Vagina (tissue), 2 donors: ENCODE measurements around the gene PTPN1. TPM values are rescaled to one million over a fixed set of nuclear protein-coding genes. Genes with fewer than 3 reads are reported as not detected.

Source experiments
- DNase-seq, 2 donors: peaks; one replicate each; pipeline ENCODE4 v3.0.0-alpha.2; 2017; ENCODE audit errors: extremely low spot score in 2 of 2
- H3K27ac ChIP-seq: fragments of 200-600 bp; sonication (generic); one replicate; pipeline ENCODE4 v1.5.1; 2019
- H3K27me3 ChIP-seq: fragments of 200-600 bp; sonication (generic); one replicate; pipeline ENCODE4 v1.5.1; 2019
- H3K36me3 ChIP-seq, 2 donors: fragments of 200-600 bp; sonication (generic); one replicate each; pipeline ENCODE4 v1.5.1; 2017 to 2019
- H3K4me1 ChIP-seq: fragments of 200-600 bp; sonication (generic); one replicate; pipeline ENCODE4 v1.5.1; 2019
- H3K4me3 ChIP-seq, 2 donors: fragments of 200-600 bp; sonication (generic); 1 replicate in 1 of 2; 2 replicates in 1 of 2; pipeline ENCODE4 v1.5.1; 2016 to 2019
- H3K9me3 ChIP-seq: fragments of 200-600 bp; sonication (generic); one replicate; pipeline ENCODE4 v1.5.1; 2019
- POLR2A ChIP-seq, 2 donors: fragments of 450-650 bp; IDR thresholded peaks; one replicate each; pipeline ENCODE4 v1.6.1; 2017; ENCODE audit warnings: antibody characterized with exemption in 2 of 2, mild to moderate bottlenecking in 2 of 2, moderate library complexity in 2 of 2
- POLR2AphosphoS5 ChIP-seq, 2 donors: sonication (generic); formaldehyde crosslinking; IDR thresholded peaks; one replicate each; pipeline ENCODE4 v1.9.0; 2017; ENCODE audit warnings: antibody characterized with exemption in 2 of 2, mild to moderate bottlenecking in 2 of 2, low read depth in 1 of 2; ENCODE audit not compliant: insufficient read depth in 1 of 2
- intact Hi-C: fragments of 100-400 bp; cut with DNase I; formaldehyde crosslinking; loops from one replicate; pipeline ENCODE4 v1.15.1; 2023
- total RNA-seq: library from RNA; depleted of rRNA; stranded (reverse); fragments of >200 nt; gene quantifications from one replicate; pipeline ENCODE4 v1.2.3, GENCODE V29; 2016
- TF ChIP-seq, protein P1 (sequence below), 3 experiments: fragments of 450-650 bp in 2 of 3; fragments of 200-600 bp in 1 of 3; sonication (generic) in 1 of 3; IDR thresholded peaks; one replicate each; pipeline ENCODE4 v1.5.1; 2017 to 2019; ENCODE audit warnings: antibody characterized with exemption in 3 of 3, mild to moderate bottlenecking in 2 of 3, moderate library complexity in 2 of 3

Gene PTPN1
- total RNA-seq, 1 donor from 2014 or later = 25.3 TPM

DNA sequence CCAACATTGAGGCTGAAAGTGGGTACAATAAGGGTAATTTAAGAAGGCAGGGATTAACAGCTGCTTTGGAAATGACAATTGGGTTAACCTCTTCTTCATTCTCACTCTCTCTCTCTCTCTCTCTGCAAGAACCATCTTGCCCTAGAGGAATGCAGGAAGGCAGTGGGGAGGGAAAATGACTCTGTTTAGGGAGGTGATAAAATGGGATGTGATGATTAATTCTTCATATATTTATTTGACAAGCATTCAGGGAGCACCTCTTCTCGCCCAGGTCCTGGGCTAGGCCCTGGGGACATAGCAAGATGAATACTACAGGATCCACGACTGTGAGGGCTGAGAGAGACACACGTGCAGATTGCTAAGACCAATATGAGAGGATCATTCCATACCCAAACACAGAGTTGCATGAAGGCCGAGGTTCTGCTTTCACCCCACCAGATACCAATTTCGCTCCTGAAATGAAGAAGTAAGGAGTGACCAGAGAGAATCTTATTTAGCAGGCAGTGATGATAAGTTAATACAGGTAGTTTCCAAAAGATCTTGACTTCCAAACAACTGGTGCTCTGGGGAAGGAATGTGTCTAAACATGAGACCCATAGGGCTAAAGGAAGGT lies 13.3 kb upstream of the PTPN1 start:
- Histone ChIP-seq H3K9me3 (no peaks in the 10 kb centered on the region), H3K4me1 (peaks cover 14% of the 10 kb centered on the region), H3K27ac (no peak overlapping the region), H3K27me3 (no peaks in the 10 kb centered on the region), H3K4me3 (no peak overlapping the region), H3K36me3 (no peaks in the 10 kb centered on the region)
- TF ChIP-seq POLR2AphosphoS5 (IDR thresholded peaks at IDR 0.05; ENCODE audit: insufficient read depth in 1 of 2, low read depth in 1 of 2) = peak in 1 of 2 donors; percentile 77
- no peak for TF ChIP-seq POLR2A (IDR thresholded peaks at IDR 0.05)
- TF ChIP-seq, protein P1, sequence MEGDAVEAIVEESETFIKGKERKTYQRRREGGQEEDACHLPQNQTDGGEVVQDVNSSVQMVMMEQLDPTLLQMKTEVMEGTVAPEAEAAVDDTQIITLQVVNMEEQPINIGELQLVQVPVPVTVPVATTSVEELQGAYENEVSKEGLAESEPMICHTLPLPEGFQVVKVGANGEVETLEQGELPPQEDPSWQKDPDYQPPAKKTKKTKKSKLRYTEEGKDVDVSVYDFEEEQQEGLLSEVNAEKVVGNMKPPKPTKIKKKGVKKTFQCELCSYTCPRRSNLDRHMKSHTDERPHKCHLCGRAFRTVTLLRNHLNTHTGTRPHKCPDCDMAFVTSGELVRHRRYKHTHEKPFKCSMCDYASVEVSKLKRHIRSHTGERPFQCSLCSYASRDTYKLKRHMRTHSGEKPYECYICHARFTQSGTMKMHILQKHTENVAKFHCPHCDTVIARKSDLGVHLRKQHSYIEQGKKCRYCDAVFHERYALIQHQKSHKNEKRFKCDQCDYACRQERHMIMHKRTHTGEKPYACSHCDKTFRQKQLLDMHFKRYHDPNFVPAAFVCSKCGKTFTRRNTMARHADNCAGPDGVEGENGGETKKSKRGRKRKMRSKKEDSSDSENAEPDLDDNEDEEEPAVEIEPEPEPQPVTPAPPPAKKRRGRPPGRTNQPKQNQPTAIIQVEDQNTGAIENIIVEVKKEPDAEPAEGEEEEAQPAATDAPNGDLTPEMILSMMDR (IDR thresholded peaks at IDR 0.05) = no peak
- DNase-seq = no peak
- intact Hi-C loops = no loop called here

DNA sequence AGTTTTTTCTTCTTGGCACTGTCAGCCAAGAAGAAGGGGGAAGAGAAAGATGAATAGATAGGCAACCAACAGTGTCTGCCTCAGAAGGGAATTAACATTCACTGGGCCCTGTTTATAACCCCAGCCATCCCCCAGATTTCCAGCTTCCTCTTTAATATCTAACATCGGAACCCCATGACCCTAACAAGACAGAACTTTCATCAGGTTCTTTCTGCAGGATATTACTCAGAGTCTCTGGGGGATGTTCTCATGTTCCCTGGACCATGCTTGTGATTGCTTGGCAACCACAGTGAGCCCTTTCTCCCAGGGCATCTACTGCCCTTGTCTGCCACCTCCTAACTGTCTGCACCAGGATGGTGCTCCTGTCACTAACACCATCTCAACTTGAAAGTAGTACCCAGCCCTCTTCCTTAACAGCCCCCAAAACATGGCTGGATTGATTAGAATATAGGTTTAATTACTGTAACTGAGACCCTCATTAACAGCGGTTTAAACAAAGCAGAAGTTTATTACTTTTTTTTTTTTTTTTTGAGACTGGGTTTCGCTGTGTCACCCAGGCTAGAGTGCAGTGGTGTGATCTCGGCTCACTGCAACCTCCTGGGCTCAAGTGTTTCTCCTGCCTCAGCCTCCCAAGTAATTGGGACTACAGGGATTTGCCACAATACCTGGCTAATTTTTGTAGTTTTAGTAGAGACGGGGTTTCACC lies 12.0 kb upstream of the PTPN1 start:
- H3K4me3 ChIP-seq = no peak overlapping the region
- H3K4me1 ChIP-seq = peaks cover 25% of the 10 kb centered on the region
- H3K9me3 ChIP-seq = no peaks in the 10 kb centered on the region
- H3K36me3 ChIP-seq = no peaks in the 10 kb centered on the region
- H3K27me3 ChIP-seq = no peaks in the 10 kb centered on the region
- TF ChIP-seq POLR2AphosphoS5 (IDR thresholded peaks at IDR 0.05; ENCODE audit: insufficient read depth in 1 of 2, low read depth in 1 of 2) (no peak), POLR2A (IDR thresholded peaks at IDR 0.05) (no peak)
- TF ChIP-seq, protein P1 (IDR thresholded peaks at IDR 0.05) = no peak
- intact Hi-C loops = no loop called here
- no peak for DNase-seq
- H3K27ac ChIP-seq = no peak overlapping the region

DNA sequence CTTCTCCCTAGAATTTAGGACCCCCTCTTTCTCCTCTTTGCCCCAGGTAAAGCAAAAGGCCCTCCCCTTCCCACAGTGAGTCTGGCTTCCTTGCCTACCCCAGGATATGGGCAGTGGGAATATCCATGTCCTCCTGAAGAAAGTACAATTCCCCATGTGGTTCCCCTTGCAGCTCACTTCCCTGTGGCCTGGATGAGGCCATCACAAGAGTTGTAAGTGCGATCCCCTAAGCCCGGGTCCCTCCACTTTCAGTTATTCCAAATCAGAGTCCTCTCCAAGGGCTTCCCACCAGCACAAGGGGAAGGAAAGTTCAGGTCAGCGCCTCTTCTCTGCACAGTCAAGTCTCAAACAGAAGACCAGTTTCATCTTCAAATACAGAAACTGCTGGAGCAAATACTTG lies 10.2 kb upstream of the PTPN1 start:
- Histone ChIP-seq H3K4me1 (peaks cover 34% of the 10 kb centered on the region), H3K27me3 (no peaks in the 10 kb centered on the region), H3K4me3 (no peak overlapping the region), H3K27ac (no peak overlapping the region), H3K9me3 (no peaks in the 10 kb centered on the region), H3K36me3 (no peaks in the 10 kb centered on the region)
- TF ChIP-seq POLR2AphosphoS5 (IDR thresholded peaks at IDR 0.05; ENCODE audit: insufficient read depth in 1 of 2, low read depth in 1 of 2) (no peak), POLR2A (IDR thresholded peaks at IDR 0.05) (no peak)
- TF ChIP-seq, protein P1 (IDR thresholded peaks at IDR 0.05) = no peak
- no peak for DNase-seq
- intact Hi-C loops = no loop called here

DNA sequence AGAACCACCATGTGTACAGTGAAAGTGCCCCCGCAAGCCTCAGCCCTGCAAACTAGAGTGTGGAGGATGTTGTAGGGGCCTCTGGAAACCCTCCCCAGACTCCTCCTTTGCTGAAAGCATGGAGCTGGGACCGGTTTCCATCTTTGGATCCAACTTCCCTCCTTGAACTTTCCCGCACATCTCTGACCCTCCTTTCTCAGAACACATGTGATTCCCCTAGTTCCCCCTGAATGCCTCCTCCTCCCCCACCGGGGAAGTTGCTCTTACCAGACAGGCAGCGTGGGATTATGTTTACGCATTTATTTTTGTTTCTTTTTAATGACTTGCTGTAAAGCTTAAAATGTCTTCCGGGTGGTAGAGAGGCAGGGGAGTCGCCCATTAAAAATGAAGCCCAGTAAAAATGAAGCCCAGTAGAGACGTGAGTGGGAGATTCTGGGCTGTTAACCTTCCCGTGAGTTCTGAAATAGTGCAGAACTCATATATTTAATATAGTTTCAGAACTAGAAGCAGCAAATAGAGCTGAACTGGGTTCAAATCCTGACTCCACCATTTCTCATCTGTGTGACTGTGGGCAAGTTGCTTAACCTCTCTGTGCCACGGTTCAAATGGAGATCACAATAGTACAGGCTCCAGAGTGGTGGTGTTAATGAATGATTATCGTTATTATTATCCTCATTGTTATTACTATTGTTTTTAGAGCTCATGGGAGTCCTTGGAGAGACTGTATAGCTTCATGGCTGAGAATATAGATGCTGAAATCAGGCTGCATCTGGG lies 8.0 kb upstream of the PTPN1 start:
- Histone ChIP-seq H3K27me3 (no peaks in the 10 kb centered on the region), H3K4me1 (peaks cover 37% of the 10 kb centered on the region), H3K36me3 (no peaks in the 10 kb centered on the region), H3K4me3 (no peak overlapping the region), H3K27ac (peak overlapping the region; percentile 78), H3K9me3 (no peaks in the 10 kb centered on the region)
- TF ChIP-seq POLR2A (IDR thresholded peaks at IDR 0.05) = no peak
- TF ChIP-seq, protein P1 (IDR thresholded peaks at IDR 0.05) = no peak
- TF ChIP-seq POLR2AphosphoS5 (IDR thresholded peaks at IDR 0.05; ENCODE audit: insufficient read depth in 1 of 2, low read depth in 1 of 2) = peak in 1 of 2 donors; percentile 21
- intact Hi-C loops = no loop called here
- no peak for DNase-seq
